Prostate gland (tissue), 2 donors: ENCODE measurements around the gene SLC16A12.
"Not testable (repeated sequence)": the region's sequence is repeated elsewhere in the genome, so short reads cannot be mapped to it uniquely, and the experiment has no call there.

Experiments
- CTCF ChIP-seq, 4 experiments: fragments of 200-600 bp in 2 of 4; fragments of 450-650 bp in 2 of 4; sonication (generic) in 2 of 4; IDR thresholded peaks; 1 replicate in 3 of 4; 2 replicates in 1 of 4; pipeline ENCODE4 v1.5.1; 2016 to 2019; ENCODE audit warnings: antibody characterized with exemption in 4 of 4, mild to moderate bottlenecking in 2 of 4, moderate library complexity in 2 of 4
- POLR2A ChIP-seq: fragments of 450-650 bp; IDR thresholded peaks from one replicate; pipeline ENCODE4 v1.6.1; 2016; ENCODE audit warnings: antibody characterized with exemption, mild to moderate bottlenecking
- POLR2AphosphoS5 ChIP-seq: sonication (generic); formaldehyde crosslinking; IDR thresholded peaks from one replicate; pipeline ENCODE4 v1.6.1; 2017; ENCODE audit warnings: antibody characterized with exemption

- not testable (repeated sequence) for TF ChIP-seq CTCF (IDR thresholded peaks at IDR 0.05); POLR2A; POLR2AphosphoS5
Measured at GRCh38 chr10:89407792-89408191, 127.6 kb downstream of the SLC16A12 start.
